NCI-H146 (cell line): Measurements from ENCODE around the gene CHST11.

Experiments used
- DNase-seq: peaks from one replicate; lab custom pipeline; 2025; lab: John Stamatoyannopoulos, UW

Gene CHST11

DNA sequence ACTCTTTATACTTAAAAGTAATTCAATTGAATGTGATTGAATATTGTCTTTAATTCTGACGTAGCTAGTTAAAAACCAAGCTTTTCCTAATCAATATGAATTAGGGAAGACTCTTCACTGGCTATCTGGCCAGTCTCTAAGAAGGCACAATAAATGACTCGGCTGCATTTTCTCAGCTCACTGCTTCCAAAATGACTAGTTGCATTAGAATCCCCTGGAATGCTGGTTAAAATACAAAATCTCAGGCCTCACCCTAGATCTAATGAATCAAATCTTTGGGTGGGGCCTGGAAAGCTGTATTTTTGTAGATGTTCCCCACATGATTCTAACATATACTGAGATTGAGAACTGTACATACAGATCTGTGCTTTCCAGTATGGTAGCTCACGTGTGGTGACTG lies 242.1 kb downstream of the CHST11 start:
- no peak for DNase-seq

DNA sequence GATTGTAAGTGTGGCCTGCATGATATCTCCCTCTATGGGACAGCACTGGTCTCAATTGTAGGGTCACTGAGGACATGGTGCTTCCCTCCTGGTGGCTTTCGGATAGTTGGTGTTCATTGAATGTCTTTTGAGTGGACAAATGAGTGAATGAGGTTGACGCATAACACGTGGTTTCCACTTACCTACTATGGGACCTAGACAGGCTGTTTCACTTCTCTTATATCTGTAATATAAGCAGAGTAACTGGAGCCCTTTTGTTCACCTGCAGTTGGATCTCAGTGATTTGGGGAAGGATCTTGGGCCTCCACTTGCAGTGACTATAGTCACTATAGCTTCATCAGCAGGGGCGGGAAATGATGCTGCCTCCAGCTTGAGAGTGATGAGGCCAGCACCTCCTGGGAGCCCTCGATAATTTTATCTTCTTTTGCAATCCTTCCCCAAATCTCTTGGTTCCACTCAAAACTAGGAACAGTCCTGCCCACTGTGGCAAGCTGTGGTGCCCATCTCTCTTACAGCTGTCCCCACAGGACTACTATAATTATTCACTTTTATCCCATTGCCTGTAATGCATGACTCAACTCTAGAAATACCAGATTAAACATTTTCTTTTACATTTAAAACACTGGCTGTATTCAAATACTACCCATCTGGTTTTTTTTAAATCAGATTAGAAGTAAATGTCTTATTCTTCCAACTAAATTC lies 242.9 kb downstream of the CHST11 start:
- DNase-seq: no peak

DNA sequence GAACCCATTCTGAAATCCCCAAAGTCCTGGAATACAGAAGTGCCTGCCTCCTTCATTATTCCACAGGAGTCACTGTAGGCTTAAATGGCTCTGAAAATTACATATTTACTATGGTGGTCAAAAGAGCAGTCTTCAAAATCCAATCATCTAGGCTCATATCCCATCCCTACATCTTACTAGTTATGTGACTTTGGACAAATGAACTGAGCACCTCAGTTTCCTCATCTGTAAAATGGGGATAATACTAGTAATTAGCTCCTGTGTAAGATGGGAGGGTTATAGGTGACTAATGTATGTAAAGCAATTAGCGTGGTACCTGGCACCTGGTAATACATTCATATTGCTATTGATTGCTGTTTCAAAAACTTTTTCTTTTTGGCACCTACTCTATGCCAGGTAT lies 243.6 kb downstream of the CHST11 start:
- no peak for DNase-seq

DNA sequence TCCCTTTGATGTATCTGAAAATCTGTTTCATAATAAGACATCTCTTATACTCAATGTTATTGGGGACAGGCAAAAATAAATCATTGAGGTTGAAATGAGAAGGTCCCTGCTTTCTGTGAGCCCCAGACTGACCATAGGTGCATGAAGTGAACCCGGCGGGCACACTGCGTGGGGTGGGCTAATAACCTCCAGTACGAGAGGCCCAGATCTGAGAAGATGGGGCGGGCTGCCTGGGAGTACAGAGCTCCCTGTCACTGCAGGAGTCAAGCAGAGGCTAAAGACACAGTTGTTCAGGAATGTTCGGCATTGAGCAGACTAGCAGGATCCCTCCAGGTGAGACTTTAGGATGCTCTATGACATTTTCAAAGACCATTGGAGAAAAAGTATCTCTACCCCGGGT lies 244.6 kb downstream of the CHST11 start:
- no peak for DNase-seq

DNA sequence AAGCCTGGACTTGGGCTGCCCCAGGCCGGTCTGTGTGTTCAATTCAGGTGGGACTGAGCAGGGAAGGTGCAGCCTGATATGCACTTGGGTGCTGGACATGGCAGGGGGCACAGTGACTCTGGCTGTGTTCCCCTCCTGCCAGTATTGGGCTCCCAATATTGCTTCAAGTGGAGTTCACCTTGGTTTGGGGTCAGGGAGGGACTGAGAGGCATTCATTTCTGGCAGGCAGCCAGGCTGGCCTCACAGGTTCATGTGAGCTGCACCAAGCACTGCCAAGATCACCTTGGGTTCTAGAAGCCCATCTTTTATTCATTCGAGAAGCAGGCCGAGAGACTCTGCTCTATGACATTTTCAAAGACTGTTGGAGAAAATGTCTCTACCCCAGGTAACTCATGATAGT lies 245.0 kb downstream of the CHST11 start:
- no peak for DNase-seq

DNA sequence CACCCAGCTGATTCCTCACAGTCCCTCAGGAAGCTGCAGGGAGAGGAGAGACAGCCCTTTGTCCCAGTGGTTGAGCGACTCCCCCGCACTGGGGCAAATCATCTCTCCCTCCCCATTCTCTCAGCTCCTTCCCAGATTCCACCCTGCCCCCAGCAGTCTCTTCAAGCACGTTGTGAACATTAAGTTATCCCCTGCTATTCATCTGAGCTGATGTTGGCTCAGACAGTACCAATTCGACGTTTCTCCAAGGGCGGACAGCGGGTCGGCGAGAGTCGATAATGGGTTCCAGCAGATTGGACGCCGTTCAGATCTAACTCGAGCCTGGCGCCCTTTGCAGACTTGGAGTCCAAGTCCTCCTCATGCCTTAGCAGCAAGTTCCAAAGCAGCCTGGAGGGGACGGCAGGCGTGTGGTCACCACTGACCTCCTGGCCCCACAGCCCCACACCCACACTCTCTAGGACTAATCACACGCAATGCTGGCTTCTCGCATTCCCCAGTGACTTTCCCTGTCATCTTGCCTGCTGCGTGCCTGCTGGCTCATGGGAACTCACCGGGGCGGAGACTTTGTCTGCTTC lies 245.9 kb downstream of the CHST11 start:
- DNase-seq: no peak

DNA sequence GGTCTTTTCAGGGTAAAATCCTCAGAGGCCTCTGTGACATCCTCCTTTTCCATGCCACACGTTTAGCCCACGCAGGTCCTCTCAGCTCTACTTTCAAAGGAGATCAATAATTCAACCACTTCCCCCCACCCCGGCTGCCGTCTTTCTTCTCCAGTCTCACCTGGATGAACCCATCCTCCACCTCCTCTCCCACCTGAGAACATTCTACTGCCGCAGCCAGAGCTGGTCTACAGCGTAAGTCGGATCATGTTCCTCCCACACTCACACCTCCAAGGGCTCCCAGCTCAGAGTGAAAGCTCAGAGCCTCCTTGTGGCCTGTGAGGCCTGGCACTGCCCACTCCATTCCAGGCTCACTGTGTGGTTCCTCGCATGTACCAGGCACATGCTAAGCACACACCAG lies 246.6 kb downstream of the CHST11 start:
- no peak for DNase-seq

DNA sequence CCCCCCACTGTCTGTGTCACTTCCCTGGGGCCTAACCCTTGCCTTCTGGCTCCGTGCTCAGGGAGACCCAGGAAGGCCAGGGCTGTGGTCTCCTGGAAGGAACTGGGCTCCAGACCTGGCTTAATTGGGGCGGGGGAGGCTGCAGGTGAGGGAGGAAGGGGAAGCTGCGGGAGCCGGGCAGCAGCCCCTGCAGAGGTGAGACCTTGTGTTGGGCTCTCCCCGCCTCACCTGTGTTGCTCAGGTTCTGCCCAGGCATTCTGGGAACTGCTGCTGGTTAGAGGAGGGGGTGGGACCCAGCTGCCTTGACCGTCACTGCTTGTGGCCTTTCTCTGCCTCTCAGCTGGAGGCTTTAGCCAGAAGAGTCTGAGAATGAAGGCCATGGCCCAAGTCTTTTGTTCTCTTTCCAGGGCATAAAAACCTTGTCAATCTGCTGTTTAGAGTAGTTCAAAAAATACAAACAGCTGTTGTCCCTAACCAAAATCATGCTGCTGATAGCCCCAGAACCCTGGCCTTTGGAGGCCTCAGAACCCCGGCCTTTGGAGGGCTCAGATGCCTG lies 247.6 kb downstream of the CHST11 start:
- DNase-seq: no peak

DNA sequence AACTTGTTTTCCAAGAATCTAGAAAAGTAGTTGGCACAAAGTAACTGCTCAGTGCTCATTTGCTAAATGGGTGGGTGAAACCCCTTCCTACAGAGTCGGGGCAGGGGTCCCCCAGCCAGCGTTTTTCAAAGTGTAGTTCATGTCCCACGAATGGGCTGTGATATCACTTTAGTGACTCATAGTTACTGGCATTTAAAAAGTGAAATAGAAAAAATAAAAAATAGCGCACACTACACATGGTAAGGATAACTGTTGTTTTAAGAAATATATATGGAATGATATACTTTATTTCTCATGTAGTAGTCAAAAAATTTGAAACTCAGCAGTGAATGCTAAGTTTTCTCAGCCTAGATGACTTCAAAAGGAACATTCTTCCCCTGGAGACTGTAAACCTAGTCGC lies 250.4 kb downstream of the CHST11 start:
- DNase-seq: no peak

DNA sequence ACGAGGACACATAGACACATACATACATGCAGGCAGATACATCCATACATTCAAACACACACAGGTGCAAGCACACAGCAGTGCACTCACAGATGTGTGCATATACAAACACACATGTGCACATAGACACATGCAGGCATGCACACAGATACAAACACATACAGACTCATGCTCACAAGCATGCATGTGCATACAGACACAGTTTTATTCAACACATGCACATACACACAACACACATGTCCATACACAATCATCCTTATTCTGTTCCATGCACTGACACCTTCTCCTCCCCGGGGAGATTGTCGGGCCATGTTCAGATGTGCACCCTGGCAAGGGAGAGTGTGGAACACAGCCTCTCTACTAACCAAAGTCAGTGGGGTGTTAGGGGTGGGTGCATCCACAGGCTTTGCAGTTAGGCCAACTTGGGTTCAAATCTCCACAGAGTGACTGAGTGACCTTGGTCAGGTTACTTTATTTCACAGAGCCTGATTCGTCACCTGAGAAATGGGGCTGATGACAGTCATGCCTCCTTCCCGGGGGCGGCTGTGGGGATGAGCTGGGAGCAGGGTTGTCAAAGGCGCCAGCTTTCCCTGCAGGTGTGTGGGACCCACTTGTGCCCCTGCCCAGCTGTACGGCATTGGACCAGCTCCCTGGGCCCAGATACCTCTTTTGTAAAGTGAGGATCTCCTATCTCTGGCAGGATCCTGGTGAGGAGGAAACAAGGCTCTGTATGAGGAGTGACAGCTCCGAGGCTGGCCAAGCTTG lies 251.2 kb downstream of the CHST11 start:
- no peak for DNase-seq

DNA sequence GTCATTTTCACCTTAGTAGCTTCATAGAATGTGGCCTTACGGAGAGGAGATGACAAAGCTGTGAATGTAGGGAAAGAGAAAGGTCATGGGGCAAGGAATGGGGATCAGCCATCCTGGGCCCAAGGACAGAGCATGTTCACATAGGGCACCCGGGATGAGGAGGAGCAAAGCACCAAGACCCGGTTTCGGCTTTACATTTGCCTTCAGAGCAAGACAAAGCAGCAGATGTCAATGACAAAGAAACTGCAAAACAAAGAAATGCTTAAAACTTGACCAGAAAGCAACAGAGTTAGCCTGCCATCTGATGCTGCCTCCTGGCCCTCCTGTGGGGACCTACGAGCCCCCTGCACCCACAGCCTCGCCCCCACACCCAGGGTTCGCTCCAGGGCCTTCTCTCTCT lies 252.1 kb downstream of the CHST11 start:
- DNase-seq: no peak

DNA sequence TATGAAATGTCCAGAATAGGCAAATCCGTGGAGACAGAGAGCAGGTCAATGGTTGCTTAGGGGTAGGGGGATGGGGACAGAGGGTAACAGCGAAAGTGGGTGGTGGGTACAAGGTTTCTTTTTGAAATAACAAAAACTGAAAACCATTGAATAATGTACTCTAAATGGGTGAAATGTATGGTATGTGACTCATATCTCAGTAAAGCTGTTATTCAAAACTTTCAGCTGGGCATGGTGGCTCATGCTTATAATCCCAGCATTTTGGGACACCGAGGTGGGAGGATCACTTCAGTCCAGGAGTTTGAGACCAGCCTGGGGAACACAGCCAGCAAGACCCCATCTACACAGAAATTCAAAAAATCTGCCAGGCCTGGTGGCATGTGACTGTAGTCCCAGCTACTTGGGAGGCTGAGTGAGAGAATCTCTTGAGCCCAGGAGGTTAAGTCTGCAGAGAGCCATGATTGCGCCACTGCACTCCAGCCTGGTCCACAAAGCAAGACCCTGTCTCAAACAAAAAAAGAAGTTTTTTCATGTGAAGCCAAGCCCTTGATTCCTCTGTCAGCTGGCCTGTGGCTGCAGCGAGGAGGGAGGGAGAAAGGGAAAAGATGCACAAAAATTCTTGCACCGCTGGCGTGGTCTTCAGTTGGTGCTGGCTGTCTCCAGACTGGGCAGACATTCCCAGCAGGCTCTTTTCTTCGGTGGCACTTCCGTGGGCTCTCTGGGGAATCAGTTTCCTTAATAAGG lies 253.1 kb downstream of the CHST11 start:
- DNase-seq: no peak

DNA sequence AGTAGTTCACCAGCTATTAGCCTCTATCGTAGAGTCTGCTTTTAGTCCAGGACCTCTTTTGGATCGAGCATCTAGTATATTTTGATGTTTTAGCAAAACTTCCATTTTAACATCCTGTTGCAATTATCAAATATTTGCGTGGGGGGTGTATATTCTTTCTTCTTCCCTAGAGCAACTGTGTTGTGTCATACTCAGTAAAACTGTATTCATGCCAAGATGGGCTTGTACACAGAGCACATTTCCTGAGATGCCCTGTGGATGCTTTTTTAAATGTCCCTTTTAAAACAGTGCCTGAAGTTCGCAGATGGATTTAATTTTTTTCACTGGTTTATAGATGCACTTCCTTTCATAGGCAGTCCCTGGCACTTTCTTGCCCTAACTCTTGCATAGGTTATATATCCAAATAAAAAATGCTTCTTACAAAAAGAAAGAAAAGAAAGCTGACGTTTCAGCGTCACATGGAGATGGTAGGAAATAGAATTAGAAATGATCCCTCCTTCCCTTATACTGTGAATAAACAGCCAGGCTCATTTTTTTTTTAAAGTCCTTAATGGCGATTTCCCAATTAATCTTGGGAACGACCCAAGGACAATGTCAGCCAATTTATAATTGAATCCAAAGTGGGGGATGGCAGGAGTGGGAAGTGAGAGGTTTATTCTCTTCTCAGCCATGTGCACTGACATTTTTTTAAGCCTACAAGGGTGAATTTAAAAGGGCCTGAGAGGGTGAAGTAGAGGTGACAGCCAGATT lies 254.4 kb downstream of the CHST11 start:
- DNase-seq: no peak

DNA sequence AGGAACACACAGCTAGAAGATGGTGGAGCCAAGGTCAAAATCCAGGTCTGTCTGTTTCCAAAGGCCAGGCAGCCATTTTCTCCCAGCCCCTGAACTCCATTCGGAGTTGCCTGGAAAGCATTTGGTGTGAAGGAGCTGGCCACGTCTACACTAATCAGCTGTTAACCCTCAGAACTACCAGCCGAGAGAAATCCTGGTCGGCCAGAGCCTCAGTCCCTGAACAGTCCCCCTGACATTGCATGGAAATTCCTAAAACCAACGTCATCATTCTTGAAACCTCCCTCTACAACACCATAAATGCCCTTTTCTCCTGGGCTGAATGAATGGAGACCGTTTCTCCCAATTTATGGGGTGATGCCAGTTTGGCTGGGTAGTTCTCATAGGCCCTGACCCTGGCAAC lies 255.7 kb downstream of the CHST11 start:
- DNase-seq: no peak

DNA sequence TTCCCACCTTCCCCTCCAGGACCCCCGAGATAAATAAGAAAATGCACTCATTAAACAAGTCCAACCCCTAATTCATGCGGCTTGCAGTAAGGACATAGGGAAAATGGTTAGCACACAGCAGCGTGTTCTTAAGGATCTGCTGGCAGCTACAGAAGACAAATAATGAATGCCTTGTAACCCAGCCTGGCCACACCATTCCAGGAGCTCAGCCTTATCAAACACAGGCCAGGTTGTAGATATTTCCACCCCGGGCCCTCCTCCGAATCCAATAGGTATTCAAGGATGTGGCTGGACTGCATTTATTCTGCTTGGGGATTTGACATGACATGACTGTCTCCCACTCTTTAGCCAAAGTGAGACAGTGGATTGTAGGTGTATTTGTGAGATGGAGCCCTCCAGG lies 256.2 kb downstream of the CHST11 start:
- no peak for DNase-seq

DNA sequence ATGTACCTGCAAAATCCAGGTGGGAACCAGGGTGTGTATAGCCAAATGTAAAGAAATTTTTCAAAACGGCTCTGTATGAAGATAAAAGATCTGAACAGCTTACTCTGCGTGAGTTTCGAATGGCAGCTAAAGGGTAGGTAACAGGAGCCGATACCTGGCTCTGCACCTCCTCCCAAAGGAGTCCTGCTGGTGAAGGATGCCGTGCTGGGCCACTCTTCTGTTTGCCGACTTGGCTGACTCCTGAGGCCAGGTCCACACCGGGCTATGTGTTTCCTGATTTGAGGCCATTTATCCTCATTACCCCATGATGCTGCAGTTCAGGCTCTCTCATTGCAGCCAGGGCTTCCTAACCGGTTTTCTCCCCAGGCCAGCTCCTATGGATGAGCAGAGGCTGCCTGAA lies 256.7 kb downstream of the CHST11 start:
- no peak for DNase-seq

DNA sequence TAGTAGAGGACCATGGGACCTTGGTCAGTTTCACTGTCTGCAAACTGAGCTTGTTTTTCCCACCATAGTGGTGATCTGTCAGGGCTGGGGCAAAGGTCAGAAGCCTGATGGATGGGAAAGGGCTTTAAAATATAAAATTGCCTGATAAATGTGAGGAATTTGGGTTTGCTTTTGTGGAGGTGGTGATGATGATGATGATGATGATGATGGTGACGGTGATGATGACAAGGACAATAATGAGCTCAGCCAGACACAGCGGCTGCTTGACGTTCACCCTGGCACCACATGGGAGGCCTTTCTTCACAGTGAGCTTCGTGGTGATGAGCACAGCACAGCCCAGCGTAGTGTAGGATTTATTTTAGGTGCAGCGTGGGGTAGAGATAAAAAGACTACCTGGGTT lies 257.6 kb downstream of the CHST11 start:
- DNase-seq: no peak

DNA sequence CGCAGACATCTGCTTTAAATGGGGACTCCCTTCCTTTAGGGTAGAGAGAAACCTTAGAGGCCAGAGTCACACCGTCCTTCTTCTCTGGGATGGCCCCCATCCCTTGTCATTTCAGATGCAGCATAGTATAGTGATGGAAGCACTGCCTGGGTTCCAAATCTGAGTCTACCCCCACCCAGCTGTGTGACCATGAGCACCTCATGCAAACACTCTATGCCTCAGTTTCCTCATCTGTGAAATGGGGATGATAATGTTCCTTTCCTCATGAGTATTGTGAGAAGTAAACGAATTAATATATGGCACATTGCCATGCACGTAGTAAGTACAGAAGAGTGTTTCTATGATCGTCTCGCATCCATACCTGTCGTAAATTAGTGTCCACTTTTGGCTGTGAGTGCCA lies 259.4 kb downstream of the CHST11 start:
- DNase-seq: no peak

DNA sequence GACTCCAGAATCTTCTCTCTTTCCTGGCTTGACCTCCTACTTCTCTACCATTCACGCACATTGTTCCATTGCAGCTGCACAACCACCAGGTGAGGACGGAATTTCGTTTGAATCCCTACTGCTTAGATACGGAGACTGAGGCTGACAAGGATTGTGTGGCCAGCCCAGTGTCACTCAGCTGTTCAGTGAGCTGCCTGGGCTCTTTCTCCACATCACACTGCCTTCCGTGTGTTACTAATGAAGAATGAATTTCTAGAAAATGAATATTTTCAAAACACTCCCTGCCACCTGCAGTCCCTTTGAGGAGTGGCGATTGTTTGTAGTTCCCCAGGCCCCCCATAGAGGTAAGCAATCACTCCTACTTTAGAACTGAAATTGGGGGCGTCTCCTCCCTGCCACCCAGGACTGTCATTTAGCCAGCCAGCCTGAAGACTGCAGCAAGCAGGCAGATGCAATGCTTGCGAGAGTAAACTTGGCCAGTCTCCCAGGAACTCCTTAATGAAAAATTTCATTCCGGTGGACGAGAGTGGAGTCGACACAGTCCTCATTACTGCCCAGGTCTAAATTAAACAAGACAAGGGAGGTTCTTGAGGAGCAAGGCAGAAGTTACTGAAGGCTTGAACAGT lies 261.7 kb downstream of the CHST11 start:
- DNase-seq: no peak

DNA sequence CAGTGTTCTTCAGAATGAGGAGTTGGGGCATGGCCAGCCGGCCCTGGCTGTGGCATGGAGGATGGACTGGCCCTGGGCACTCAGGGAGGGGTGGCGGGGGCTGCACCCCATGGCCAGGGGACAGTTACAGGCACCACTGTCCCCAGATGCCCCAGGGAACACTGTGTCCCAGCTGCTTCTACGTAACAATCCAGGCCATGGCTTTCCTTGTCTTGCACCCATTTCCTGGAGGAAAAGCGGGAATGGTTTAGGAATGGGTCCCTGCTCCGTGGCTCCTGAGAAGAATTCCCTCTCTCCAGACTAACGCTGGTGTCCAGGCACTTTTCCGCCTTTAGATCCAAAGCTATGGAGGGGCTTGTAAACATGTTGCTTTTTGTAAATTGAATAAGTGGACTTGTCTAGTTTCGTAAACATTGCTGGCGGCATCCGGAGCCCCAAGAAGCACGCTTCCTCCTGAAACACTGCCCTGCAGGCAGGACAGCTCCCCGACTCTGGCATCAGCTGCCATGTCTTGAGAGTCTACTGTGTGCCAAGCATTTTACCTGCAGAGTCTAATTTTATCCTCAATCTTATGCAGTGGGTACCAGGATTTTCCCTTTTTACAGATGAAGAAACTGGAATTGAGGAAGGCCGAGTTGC lies 263.1 kb downstream of the CHST11 start:
- DNase-seq: no peak
